ENCODE results near the gene ZFHX2.

Gene ZFHX2

DNA sequence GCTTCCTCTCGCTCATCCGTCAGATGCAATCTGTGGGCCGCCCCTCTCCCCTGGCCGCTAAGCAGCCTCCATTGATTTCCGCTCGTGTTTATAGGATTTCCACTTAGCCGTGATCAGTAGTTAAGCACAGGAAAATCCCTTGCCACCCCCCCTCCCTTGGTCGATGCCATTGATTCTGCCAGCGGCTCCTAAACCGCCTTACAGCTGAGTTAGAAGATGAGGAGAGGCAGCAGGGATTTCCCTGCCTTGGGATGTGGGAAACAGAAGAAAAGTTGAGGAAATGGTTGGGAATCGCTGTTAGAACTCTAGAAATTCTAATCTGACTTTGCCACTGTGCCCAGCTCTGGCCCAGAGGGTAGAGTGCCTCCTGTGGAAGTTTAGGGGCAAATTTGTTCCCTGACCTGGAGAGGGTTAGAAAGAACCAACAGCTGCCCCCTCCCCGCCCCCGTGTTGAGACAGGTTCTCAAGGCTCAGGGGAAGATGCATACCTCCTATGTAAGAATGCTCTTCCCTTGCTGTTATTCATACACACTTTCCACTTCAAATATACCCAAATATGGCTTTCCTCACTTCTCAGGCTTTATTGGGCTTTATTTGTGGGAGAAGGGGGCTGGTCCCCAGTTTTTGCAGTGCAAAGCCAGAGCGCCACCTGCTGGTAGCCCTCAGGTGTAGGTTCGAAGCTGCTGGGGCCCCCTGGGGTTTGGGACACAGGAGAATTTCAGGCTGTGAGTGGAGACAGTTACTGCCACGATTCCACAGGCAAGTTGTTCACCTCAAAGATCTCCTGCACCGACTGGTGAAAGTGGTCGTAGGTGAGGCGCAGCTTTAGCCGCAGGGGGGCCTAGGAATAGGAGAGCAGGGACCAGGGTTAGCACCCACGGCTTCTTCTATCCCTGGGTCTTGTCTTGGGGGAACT, 7.7 kb upstream of the ZFHX2 start:
- DNase-seq: peak; percentile 42

DNA sequence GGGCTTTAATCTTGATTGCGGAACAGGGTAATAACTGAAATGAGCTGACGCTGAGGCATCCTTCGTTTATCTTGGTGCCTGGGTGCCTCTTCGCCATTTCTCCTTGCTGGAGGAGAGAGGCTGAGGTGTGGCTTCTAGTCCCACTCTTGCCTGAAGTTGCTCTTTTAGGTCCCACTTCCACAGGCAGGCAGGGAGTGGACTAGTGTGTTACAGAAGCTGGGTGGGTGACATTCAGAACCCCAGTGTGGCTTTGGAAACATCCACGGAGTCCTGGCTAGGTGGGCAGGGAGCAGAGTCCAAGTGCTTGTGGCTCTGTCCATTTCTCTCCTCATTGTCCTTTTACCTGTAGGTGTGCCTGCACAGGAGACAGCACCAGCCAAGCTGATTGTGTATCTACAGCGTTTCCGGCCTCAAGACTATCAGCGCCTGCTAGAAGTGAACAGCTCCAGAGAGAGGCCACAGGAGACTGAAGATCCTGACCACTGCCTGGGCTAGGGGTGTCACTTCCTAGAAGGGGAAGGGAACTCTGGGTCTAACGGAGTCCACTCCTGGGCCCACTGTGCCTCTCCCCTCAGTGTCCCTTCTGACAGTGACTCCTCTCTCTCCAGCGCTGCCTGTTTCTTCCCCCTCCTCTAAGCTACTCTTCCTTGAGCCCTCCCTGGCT, 6.9 kb upstream of the ZFHX2 start:
- no peak for DNase-seq

- DNase-seq: no peak
These were observed 6.4 kb upstream of the ZFHX2 start for GRCh38 chr14:23557946-23558345.

GRCh38 chr14:23557521-23557920, 6.0 kb upstream of the ZFHX2 start:
- DNase-seq: no peak

GRCh38 chr14:23556700-23557440, 5.3 kb upstream of the ZFHX2 start:
- no peak for DNase-seq

DNA sequence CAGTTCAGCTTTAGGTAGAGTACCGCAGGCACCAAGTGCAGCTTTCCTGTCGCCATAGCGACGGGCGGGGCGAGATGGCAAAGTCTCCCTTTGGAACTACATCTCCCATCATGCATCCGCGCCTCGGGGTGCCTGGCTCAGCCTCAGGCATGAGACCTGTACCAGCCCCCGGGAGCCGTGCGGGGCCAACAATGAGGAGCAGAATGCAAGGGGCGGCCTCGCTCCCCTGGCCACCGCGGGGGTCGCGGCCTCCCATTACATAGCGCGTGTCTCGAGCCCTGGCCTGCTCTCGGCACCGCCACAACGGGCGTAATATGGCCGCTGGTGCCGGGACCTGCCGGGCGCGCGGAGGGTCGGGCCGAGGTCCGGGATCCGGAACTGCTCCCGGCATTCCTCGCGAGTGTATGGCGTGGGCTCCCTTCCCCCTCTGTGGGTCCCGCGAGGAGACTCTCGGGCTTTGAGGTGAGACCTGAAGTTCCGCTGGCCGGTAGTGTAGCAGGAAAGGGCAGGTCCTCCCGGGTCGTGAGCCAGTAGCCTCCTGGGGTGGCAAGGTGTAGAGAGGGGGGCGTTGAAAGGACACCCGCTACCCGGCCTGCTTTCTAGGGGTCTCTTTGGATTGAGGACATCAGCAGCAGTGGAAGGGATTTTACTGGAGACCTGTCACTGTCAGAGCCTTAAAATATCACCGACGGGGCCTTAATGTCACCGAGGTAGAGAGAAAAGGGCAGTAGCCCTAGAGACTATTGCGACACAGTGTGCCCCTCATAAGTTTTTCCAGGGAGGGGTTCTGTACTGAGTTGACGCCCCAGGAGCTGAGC, 4.5 kb upstream of the ZFHX2 start, which contains the start of gene THTPA:
THTPA (plus strand) TSS at position 390 of the 818 bp plus-strand sequence. CDS start 487 bp downstream, outside the sequence.
- DNase-seq: peak; percentile 88

DNA sequence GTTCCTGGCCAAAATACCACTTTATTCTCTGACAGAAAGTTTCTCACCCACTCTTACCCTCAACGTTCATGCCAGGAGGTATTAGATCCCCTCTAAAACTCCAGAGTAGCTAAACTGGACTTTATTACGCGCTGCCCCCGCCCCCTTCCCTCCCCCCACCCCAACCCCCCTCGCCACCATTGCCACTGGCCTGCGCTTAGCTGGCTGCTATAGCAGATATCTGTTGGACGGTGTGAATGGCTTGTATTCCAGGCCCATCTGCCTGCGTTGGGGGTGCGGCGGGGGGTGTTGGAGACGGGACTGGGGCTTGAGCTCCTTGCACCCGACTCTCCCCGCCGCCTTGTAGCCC, 3.9 kb upstream of the ZFHX2 start:
- no peak for DNase-seq

GRCh38 chr14:23550812-23551265, 726 bp downstream of the ZFHX2 start:
- peak; percentile 33 for DNase-seq

- peak; percentile 33 for DNase-seq
These were observed 1.3 kb downstream of the ZFHX2 start for GRCh38 chr14:23550131-23550811.

GRCh38 chr14:23548351-23549318, 2.9 kb downstream of the ZFHX2 start:
- no peak for DNase-seq

- no peak for DNase-seq
These were observed 3.6 kb downstream of the ZFHX2 start for GRCh38 chr14:23547924-23548323.

- DNase-seq: no peak
These were observed 5.0 kb downstream of the ZFHX2 start for GRCh38 chr14:23546450-23547035.

GRCh38 chr14:23545740-23546365, 5.7 kb downstream of the ZFHX2 start:
- DNase-seq: no peak

GRCh38 chr14:23544511-23545447, 6.8 kb downstream of the ZFHX2 start:
- DNase-seq: peak; percentile 63

DNA sequence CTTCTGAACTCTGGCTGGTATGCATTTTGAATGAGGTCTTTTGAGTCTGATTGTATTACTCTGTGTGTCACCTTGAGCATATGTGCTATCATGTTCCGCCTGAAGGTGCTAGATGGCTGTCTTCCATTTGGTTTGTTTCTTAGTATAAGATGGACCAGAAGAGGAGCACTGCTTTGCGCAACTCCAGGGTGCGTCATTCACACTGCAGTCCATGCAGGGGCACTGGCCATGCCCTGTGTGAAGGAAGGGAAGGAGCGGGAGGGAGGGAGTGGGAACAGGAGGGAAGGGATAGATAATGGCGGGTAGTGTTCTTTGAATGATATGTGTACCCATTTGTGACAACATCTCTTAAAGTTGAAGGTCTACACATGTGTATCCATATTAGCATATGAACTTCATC, 8.2 kb downstream of the ZFHX2 start:
- DNase-seq: no peak

- DNase-seq: no peak
These were observed 9.3 kb downstream of the ZFHX2 start for GRCh38 chr14:23542261-23542660.

DNA sequence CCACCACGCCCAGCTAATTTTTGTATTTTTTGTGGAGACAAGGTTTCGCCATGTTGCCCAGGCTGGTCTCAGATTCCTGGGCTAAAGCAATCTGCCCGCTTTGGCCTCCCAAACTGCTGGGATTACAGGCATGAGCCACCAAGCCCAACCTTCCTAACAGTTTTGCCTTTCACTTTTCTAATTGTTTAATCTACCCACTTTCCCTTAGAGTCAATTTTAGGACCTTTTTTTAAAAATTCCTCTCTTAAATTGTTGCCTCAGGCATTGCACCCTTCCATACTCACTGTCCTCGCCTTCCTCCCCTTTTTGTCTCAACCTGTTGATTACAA, 11.5 kb downstream of the ZFHX2 start:
- DNase-seq: no peak

DNA sequence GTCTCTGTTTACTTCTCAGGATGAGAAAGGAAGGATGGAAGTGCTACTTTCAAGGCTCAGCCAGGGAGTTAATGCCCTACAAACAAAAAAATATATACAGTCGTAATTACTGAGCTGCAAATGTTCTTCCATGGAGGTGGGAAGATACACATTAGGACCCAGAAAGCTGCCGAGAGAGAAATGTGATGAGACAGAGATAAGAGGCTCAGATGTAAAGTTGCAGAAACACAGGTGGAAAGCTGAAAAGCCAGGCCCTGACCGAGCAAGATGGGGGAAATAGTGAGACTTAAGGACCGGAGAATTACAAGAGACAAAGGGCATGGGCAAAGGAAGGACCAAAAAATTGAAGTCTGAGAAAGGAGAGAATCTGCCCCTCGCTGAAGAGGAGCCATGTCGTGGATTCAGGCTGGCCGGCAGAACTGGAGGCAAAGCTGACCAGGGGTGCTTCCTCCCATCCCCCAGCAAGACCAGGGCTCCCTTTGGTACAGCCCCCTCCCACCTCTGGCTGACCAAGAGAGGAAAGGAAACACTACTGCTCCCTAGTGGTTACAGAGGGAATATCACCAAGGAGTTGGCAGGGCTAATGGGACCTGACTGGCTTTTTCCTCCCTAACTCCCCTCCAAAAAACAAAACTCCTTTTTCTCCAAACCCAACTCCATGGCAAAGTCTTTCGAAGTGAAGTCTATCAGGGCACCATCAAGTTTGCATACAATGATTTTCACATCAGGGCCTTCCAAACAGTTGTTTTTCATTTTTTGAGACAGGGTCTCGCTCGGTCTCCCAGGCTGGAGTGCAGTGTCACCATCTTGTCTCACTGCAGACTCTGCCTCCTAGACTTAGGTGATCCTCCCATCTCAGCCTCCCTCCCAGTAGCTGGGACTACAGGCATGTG, 12.1 kb downstream of the ZFHX2 start:
- peak; percentile 73 for DNase-seq

All from NCI-H1092 treated with DMSO at 0.1 percent for 48 hours (cell line).